Epithelial cell of prostate (primary cell): ENCODE results near the gene TOX2.

Experiments
- DNase-seq: peaks from one replicate; pipeline ENCODE4 v3.0.0-alpha.2; 2011; ENCODE audit warnings: low read depth, low spot score
- H3K27ac ChIP-seq: fragments of 450-650 bp; 2 replicates; pipeline ENCODE4 v1.5.1; 2017; ENCODE audit warnings: mild to moderate bottlenecking

TOX2 gene

DNA sequence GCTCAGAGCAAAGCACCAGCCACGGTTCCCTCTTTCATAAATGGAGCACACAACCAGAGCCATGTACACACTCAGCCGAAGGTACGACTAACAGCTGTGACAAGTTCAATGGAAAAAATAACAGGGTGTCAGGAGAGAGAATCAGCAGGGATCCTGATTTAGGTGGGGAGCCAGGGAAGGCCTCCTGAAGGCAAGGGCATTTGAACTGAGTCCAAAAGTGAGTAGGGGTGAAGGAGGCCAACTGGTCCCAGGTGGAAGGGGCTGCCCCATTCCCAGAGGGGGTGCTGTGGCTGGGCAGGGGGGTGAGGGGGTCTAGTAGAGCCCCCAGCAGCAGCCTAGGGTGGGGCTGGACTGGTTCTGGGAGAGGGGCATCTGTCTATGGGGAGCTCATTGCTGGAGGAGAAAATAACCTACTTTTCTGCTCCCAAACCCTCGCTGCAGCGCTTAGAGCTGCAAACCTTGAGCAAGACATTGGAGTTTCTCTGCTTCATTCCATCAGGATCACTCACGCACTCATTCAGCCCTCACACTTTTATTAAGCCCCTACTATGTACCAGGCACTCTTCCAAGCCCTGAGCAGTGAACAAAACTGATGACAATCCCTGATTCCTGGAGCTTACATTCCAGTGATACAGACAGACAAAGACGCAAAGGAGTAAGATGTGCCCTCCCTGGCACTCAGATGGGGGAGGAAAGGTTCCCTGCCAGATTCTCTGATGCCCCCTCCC is 113.5 kb downstream of the TOX2 start:
- DNase-seq = no peak
- no peak overlapping the region for H3K27ac ChIP-seq

- no peak for DNase-seq
- H3K27ac ChIP-seq = no peak overlapping the region
These were observed 114.5 kb downstream of the TOX2 start for GRCh38 chr20:44028868-44029847.

DNA sequence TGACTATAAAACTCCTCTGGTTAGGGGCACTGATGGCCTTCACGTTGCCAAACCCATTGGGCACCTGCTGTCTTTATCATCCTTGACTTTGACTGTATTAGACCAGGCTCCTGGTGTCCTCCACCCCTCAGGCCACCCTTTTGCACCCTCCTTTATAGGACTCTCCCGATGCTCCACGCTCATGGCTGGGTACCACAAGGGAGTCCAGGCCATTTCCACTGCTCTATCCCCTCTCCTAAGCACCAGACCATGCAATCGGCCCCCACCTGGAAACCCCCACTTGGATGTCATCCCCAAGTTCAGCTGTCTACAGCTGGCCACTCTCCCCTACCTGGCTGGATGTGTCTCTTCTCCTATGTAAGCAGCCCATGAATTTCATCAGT is 115.2 kb downstream of the TOX2 start:
- no peak for DNase-seq

GRCh38 chr20:44030394-44030793 is 115.7 kb downstream of the TOX2 start:
- H3K27ac ChIP-seq = no peak overlapping the region
- no peak for DNase-seq

More for the DNA sequence above, 115.2 kb downstream of the TOX2 start:
- H3K27ac ChIP-seq = no peak overlapping the region

DNA sequence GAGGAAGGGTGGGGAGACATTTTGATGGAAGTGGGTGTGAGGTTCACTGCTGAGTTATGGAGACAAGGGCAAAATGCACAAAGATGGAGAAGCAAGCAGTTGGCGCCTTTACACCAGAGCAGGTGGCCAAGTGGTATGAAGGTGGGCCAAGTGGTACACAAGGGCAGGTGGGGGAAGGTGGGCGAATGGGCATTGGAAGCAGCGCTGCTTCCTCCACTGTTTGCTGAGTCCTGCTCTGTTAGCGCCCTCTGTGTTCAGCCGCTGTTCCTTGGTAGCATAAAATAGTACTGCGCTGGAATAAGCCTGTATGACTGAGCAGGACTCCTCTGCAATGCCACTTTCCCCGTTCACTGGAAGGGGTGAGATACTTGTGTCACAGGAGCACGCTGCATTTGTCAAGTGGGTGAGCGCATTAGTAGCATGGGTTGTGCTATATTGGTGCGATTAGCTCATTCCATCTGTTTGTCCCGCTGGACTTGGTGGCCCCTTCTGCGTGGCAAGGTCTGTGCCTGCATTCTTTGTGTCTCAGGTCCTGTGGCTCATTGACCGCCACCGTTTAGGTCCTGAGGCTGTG is 116.4 kb downstream of the TOX2 start:
- DNase-seq = no peak
- H3K27ac ChIP-seq = no peak overlapping the region

GRCh38 chr20:44031781-44032582 is 117.3 kb downstream of the TOX2 start:
- no peak for DNase-seq
- H3K27ac ChIP-seq = no peak overlapping the region

- no peak overlapping the region for H3K27ac ChIP-seq
- no peak for DNase-seq
These were observed 118.1 kb downstream of the TOX2 start for GRCh38 chr20:44032583-44033331.

GRCh38 chr20:44033344-44033743 is 118.7 kb downstream of the TOX2 start:
- no peak overlapping the region for H3K27ac ChIP-seq
- DNase-seq = no peak

DNA sequence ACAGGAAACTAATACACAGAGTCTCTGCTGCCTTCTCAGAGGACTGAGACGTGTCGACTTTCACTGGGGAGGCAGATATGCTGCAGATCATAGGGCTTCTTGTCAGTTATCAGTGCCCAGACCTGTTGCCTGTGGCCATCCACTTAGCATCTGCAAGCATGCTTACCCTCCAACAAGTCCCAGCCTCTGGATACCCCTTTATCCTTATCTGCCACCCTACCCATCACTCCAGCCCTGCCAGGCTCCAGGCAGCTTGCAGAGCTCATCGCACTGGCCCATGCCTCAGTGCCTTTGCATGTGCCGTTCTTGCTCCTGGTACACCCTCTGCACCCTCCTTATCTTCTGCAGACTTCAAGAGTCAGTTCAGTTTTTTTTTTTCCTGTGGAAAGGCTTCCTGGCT is 119.2 kb downstream of the TOX2 start:
- no peak overlapping the region for H3K27ac ChIP-seq
- no peak for DNase-seq

GRCh38 chr20:44034451-44034850 is 119.8 kb downstream of the TOX2 start:
- DNase-seq = no peak
- no peak overlapping the region for H3K27ac ChIP-seq

DNA sequence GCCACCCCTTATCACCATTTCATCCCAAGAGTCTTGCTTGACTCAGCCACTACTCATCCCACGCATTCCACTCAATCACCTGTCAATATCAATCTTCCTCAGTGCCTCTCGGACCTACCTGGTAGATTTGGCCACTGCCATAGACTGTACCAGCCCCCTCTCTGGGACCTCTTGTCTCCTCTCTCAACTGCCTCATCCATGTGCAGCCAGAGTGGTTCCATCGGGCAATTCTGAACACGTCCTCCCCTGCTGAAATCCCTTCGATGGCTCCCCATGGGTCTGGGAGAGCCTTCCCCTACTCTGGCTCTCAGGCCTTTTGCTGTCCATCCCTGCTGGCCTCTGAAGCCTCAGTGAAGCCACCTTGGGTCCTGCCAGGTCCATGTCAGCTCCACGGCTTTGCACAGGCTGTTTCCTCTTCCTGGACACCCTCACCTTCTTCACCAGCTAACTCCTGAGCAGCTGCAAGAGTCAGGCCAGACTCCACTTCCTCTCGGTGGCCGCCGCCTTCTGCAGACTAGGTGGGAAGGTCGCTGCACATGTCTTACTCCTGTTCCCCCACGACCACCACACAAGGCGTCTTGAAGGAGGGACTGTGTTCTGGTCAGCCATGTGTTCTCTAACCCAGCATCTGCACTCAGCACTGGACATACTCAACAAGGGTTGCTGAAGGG is 120.4 kb downstream of the TOX2 start:
- H3K27ac ChIP-seq = no peak overlapping the region
- DNase-seq = no peak

GRCh38 chr20:44035924-44036323 is 121.3 kb downstream of the TOX2 start:
- H3K27ac ChIP-seq = no peak overlapping the region
- DNase-seq = no peak

GRCh38 chr20:44036441-44036840 is 121.8 kb downstream of the TOX2 start:
- no peak overlapping the region for H3K27ac ChIP-seq
- DNase-seq = no peak

GRCh38 chr20:44038681-44039123 is 124.0 kb downstream of the TOX2 start:
- DNase-seq = no peak
- H3K27ac ChIP-seq = no peak overlapping the region

GRCh38 chr20:44039147-44039546 is 124.5 kb downstream of the TOX2 start:
- no peak overlapping the region for H3K27ac ChIP-seq
- no peak for DNase-seq

DNA sequence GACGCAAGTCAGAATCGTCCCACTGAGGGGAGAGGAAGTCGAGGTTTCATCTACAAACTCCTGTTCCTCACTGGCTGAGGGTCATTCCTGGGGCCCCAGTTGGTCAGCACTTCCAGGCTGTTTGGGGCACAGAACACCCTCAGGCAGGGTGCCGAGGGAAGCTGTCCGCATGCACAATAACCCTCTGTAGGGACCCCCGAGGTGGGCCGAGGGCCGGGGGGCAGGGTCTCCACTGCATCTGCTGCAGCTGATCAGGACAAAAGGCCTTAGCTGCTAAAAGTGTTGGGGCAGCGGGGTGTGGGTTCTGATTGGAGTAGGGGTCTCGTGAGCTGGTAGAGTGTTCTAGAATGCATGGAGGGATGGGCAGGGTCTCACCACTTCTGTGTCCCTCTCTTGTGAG is 125.1 kb downstream of the TOX2 start:
- DNase-seq = no peak
- no peak overlapping the region for H3K27ac ChIP-seq

DNA sequence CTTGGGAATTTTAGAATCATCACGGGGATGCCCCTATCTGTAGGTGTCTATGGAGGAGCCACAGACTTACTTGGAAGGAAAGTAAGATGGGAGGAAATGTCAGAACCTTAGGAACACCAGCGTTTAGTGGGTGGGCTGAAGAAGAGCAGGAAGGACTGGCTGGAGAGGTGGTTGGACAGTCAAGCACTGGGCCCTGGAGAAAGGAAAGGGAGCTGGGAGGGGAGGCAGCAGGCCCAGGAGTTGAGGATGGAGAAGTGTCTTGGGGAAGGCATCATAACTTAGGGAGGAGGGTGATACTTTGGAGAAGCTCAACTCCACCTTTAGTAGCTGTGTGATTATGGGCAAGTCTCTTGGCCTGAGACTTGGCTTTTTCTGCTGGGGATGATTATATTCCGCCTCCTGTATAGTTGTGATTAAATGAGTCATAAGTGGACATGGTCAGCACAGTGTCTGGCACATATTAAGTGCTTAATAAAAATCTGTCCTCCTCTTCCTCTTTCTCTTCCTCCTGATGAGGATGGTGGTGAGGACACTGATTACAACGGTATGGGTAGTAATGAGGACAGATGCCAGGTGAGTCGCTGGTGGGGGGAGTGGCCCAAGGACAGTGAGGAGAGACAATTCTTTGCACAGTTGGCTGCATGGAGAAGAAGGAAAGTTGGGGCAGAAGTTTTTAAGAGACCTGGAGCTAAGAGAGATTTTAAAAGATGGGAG is 125.7 kb downstream of the TOX2 start:
- no peak for DNase-seq
- H3K27ac ChIP-seq = no peak overlapping the region

DNA sequence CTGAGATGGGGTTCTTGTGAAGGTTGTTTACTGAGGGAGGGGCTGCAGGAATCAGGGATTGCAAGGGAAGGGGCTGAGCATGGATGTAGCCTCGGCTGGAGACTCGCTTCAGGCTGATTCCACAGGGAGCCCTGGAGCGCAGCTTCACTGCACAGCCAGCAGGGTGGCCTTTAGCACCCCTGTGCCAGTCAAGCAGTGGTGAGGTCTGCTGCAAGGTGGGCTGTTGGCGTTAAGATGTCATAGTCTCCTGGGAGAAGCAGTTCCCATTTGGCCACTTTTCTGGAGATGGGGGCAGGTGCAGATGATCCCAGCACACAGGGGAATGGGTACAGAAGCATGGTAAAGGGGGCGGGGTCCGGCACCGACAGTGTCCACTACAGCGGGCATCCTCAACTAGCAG is 126.3 kb downstream of the TOX2 start:
- no peak for DNase-seq
- no peak overlapping the region for H3K27ac ChIP-seq
